ENCODE data around the gene UQCC5.

Gene UQCC5

GRCh38 chr3:52490035-52490938, 46.1 kb upstream of the UQCC5 start:
- no peak for DNase-seq (ENCODE audit: extremely low read depth, low read depth)
- no peak overlapping the region for H3K4me3 ChIP-seq (replicated peaks; ENCODE audit: low read depth, low read length)

GRCh38 chr3:52490939-52491526, 45.4 kb upstream of the UQCC5 start:
- no peak overlapping the region for H3K4me3 ChIP-seq (replicated peaks; ENCODE audit: low read depth, low read length)
- no peak for TF ChIP-seq CTCF (IDR thresholded peaks at IDR 0.05; ENCODE audit: low read depth, low read length, missing control alignments)
- no peak for DNase-seq (ENCODE audit: extremely low read depth, low read depth)

More at GRCh38 chr3:52490035-52490938, 46.1 kb upstream of the UQCC5 start:
- TF ChIP-seq CTCF (IDR thresholded peaks at IDR 0.05; ENCODE audit: low read depth, low read length, missing control alignments): no peak

- no peak for TF ChIP-seq CTCF (IDR thresholded peaks at IDR 0.05; ENCODE audit: low read depth, low read length, missing control alignments)
- DNase-seq (ENCODE audit: extremely low read depth, low read depth): no peak
- no peak overlapping the region for H3K4me3 ChIP-seq (replicated peaks; ENCODE audit: low read depth, low read length)
Observed at GRCh38 chr3:52492059-52492458, 44.3 kb upstream of the UQCC5 start.

- DNase-seq (ENCODE audit: extremely low read depth, low read depth): no peak
- no peak overlapping the region for H3K4me3 ChIP-seq (replicated peaks; ENCODE audit: low read depth, low read length)
- no peak for TF ChIP-seq CTCF (IDR thresholded peaks at IDR 0.05; ENCODE audit: low read depth, low read length, missing control alignments)
Observed at GRCh38 chr3:52493232-52494017, 43.0 kb upstream of the UQCC5 start.

GRCh38 chr3:52494445-52494844, 42.0 kb upstream of the UQCC5 start:
- no peak for DNase-seq (ENCODE audit: extremely low read depth, low read depth)

More at GRCh38 chr3:52494445-52494844, 42.0 kb upstream of the UQCC5 start:
- no peak overlapping the region for H3K4me3 ChIP-seq (replicated peaks; ENCODE audit: low read depth, low read length)
- TF ChIP-seq CTCF (IDR thresholded peaks at IDR 0.05; ENCODE audit: low read depth, low read length, missing control alignments): no peak

All from HFF-Myc (cell line).